ENCODE data around the gene WWOX. TPM values are rescaled to one million over a fixed set of nuclear protein-coding genes. Genes with fewer than 3 reads are reported as not detected.
A peak's percentile ranks its signal among the peaks of the same experiment; 100 is the strongest.

WWOX gene
- total RNA-seq, 6 donors from 2014 or later, result 18.7 to 167 (median 31.0) TPM

DNA sequence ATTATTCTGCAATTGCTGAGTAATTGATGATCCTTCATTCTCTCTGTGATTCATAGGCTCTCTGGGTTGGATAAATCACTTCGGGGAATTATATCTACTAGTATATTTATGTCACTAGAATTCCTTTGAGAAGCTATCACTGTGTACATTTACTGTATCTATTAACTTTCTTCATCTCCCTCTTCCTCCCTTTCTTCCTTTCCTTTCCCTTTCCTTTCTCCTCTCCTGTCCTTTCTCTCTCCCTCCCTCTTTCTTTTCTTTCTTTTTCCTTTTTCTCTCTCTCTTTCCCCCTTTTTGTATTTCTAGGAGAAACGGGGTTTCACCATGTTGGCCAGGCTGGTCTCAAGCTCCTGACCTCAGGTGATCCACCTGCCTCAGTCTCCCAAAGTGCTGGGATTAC, 711.8 kb downstream of the WWOX start:
- no peak overlapping the region for H3K4me3 ChIP-seq
- H3K4me1 ChIP-seq, result no peaks in the 10 kb centered on the region
- no peak overlapping the region for H3K27ac ChIP-seq
- DNase-seq (no peak), ATAC-seq (ENCODE audit: low FRiP score in 2 of 2) (no peak)
- WGBS, 2 donors, result 87 to 96% methylated on average over 2 of the region's 2 CpGs
- H3K9me3 ChIP-seq, result peaks cover 0 to 3% (median 0%) of the 10 kb centered on the region in 4 donors
- H3K36me3 ChIP-seq, result no peaks in the 10 kb centered on the region
- H3K27me3 ChIP-seq, result no peaks in the 10 kb centered on the region
- TF ChIP-seq, protein P1, sequence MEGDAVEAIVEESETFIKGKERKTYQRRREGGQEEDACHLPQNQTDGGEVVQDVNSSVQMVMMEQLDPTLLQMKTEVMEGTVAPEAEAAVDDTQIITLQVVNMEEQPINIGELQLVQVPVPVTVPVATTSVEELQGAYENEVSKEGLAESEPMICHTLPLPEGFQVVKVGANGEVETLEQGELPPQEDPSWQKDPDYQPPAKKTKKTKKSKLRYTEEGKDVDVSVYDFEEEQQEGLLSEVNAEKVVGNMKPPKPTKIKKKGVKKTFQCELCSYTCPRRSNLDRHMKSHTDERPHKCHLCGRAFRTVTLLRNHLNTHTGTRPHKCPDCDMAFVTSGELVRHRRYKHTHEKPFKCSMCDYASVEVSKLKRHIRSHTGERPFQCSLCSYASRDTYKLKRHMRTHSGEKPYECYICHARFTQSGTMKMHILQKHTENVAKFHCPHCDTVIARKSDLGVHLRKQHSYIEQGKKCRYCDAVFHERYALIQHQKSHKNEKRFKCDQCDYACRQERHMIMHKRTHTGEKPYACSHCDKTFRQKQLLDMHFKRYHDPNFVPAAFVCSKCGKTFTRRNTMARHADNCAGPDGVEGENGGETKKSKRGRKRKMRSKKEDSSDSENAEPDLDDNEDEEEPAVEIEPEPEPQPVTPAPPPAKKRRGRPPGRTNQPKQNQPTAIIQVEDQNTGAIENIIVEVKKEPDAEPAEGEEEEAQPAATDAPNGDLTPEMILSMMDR (IDR thresholded peaks at IDR 0.05), result no peak

DNA sequence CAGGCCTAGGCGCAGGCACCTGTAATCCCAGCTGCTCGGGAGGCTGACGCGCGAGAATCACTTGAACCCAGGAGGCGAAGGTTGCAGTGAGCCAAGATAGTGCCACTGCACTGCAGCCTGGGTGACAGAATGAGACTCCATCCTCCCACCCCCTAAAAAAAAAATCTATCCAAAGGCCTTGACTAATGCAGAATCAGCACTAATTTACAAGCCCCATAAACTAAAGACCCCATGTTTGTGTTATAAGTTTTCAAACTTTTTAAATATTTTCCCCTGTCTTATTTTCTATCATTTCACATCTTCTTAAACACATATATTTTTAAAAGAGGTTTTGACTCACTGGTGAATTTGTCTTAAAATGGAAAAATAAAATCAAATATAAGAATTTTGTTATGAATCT, 713.1 kb downstream of the WWOX start:
- Histone ChIP-seq H3K4me1 (peaks cover 0 to 9% (median 2%) of the 10 kb centered on the region in 4 donors), H3K27ac (no peak overlapping the region), H3K4me3 (no peak overlapping the region), H3K27me3 (no peaks in the 10 kb centered on the region), H3K9me3 (no peaks in the 10 kb centered on the region), H3K36me3 (no peaks in the 10 kb centered on the region)
- 97 to 98% methylated on average over 6 of the region's 6 CpGs for WGBS, 2 donors
- ATAC-seq (ENCODE audit: low FRiP score in 2 of 2) (no peak), DNase-seq (no peak)
- TF ChIP-seq EP300 (IDR thresholded peaks at IDR 0.05) (no peak), POLR2A (IDR thresholded peaks at IDR 0.05) (no peak), POLR2AphosphoS5 (IDR thresholded peaks at IDR 0.05) (no peak)

DNA sequence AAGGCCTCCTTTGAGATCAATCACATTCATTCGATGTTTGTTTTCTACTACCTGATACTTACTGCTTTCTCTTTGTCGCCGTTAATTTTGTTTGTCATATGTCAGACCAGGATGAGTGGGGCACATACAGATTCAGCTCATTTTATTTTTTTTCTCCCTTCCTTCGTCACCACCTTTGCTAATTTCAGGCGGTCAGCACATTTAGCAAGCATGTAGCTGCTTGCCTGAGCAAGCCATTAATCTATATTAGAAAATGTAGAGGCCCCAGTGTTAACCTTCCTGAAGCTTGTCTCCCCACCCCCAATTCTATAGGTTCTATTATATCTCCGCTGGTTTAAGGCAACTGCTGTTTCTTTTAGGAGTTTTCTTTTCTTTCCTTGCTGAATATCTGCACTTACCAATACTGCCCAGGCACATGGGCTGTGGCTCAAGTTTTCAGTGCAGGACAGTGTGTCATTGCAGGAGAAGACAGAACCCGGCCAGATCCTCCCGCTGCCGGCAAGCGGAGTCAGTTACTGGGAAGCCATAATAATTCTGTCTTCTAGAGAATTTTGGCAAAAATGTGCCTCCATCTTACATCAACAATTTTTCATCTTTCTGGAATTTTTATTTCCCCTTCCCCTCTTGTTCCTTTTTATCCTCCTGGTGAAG, 714.3 kb downstream of the WWOX start:
- Histone ChIP-seq H3K36me3 (no peaks in the 10 kb centered on the region), H3K27me3 (no peaks in the 10 kb centered on the region), H3K9me3 (no peaks in the 10 kb centered on the region), H3K27ac (no peak overlapping the region), H3K4me1 (peaks cover 0 to 12% (median 3%) of the 10 kb centered on the region in 4 donors), H3K4me3 (no peak overlapping the region)
- 89% methylated on average over 10 of the region's 10 CpGs for WGBS, 2 donors
- no peak for TF ChIP-seq POLR2AphosphoS5 (IDR thresholded peaks at IDR 0.05)
- TF ChIP-seq, protein P1 (IDR thresholded peaks at IDR 0.05), result no peak
- no peak for TF ChIP-seq POLR2A (IDR thresholded peaks at IDR 0.05)
- TF ChIP-seq EP300 (IDR thresholded peaks at IDR 0.05), result no peak
- DNase-seq, result no peak
- ATAC-seq (ENCODE audit: low FRiP score in 2 of 2), result no peak

DNA sequence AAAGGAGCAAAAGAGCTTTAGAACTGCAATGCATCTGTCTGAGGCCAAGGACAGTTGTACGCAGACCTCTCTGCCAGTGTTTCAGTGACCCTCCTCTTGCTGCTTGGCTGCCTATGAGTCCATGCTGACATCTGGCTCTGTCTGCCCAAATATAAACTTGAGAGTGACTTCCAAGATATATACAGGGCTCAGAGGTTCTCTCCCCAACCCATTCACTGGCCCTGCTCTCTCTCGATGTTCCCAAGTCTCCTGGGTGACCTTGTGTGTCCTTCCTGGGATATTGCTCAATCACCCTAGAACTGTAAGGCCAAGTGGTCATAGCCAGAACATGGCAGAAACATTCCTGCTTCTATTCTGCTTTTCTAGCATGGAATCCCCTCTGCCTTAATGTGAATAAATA, 716.3 kb downstream of the WWOX start:
- no peak for TF ChIP-seq POLR2A (IDR thresholded peaks at IDR 0.05)
- no peak for TF ChIP-seq POLR2AphosphoS5 (IDR thresholded peaks at IDR 0.05)
- TF ChIP-seq, protein P1 (IDR thresholded peaks at IDR 0.05), result no peak
- no peak for TF ChIP-seq EP300 (IDR thresholded peaks at IDR 0.05)
- Histone ChIP-seq H3K36me3 (no peaks in the 10 kb centered on the region), H3K27ac (peak overlapping the region in 1 of 4 donors; percentile 24), H3K4me3 (no peak overlapping the region), H3K27me3 (no peaks in the 10 kb centered on the region), H3K4me1 (peaks cover 0 to 12% (median 3%) of the 10 kb centered on the region in 4 donors), H3K9me3 (no peaks in the 10 kb centered on the region)
- ATAC-seq (ENCODE audit: low FRiP score in 2 of 2) (peak in 1 of 2 donors; percentile 25), DNase-seq (no peak)
- 64% methylated on average over 2 of the region's 2 CpGs for WGBS, 2 donors

DNA sequence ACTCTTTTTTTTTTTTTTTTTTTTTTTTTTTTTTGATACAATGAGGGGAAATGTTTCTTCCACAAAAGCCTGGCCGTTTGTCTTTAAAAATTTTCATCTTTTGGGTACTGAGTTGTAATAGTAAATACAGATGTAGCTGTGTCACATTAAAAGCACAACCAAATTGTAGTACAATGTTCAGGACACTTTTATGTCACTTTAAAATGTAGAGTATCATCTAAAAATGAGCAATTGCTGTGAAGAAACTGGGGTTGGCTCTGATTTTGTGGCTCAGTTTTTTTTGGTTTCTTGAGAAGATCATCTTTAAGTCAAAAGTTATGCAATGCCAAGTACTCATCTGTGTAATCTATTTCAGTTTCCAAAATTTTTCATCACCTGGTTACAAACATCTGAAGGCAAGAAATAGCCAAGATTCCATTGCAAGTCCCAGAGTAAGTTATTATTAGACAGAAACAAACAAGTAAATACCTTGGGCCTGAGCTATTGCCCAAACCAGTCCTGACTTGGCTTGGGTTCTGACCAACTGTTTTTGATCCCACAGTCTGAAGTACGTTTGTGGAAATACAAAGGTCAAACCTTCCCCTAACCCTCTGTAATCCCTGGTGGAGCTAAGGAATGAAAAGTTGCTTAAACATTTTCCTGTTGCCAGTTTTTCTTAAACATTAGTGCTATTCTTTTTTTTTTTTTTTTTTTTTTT, 717.2 kb downstream of the WWOX start:
- Histone ChIP-seq H3K27ac (no peak overlapping the region), H3K9me3 (no peaks in the 10 kb centered on the region), H3K27me3 (no peaks in the 10 kb centered on the region), H3K4me3 (no peak overlapping the region), H3K36me3 (no peaks in the 10 kb centered on the region), H3K4me1 (peaks cover 0 to 12% (median 3%) of the 10 kb centered on the region in 4 donors)
- no peak for DNase-seq
- 43 to 60% methylated on average over 2 of the region's 2 CpGs for WGBS, 2 donors
- TF ChIP-seq, protein P1 (IDR thresholded peaks at IDR 0.05), result no peak
- TF ChIP-seq EP300 (IDR thresholded peaks at IDR 0.05), result no peak
- TF ChIP-seq POLR2A (IDR thresholded peaks at IDR 0.05), result no peak
- TF ChIP-seq POLR2AphosphoS5 (IDR thresholded peaks at IDR 0.05), result no peak
- peak in 1 of 2 donors; percentile 79 for ATAC-seq (ENCODE audit: low FRiP score in 2 of 2)
